HG03060 (cell line): ENCODE measurements around the gene MTHFR.
A peak's percentile ranks its signal among the peaks of the same experiment; 100 is the strongest.

Experiments
- ATAC-seq: cut with Tn5 transposase; IDR thresholded peaks from one replicate; pipeline ENCODE4 v1.9.1; 2021; ENCODE audit warnings: low read depth, moderate number of reproducible peaks; ENCODE audit not compliant: unreplicated experiment

MTHFR gene

GRCh38 chr1:11805422-11806306 is at the start of gene MTHFR, which contains the start of gene CLCN6:
Gene MTHFR, minus strand, starts transcription at chr1:11805964. Its CDS starts 2,848 bp downstream, at chr1:11803116.
Gene CLCN6, plus strand, starts transcription at chr1:11806191. Its CDS starts 72 bp downstream, at chr1:11806263.
- peak; percentile 75 for ATAC-seq

- ATAC-seq: no peak
Observed at GRCh38 chr1:11855430-11855829, 49.7 kb upstream of the MTHFR start.

- no peak for ATAC-seq
Observed at GRCh38 chr1:11854519-11854918, 48.8 kb upstream of the MTHFR start.

GRCh38 chr1:11851180-11851579 is 45.4 kb upstream of the MTHFR start:
- ATAC-seq: no peak

- no peak for ATAC-seq
Observed at GRCh38 chr1:11850156-11850555, 44.4 kb upstream of the MTHFR start.

GRCh38 chr1:11848373-11848700 is 42.6 kb upstream of the MTHFR start:
- no peak for ATAC-seq

GRCh38 chr1:11847667-11848372 is 42.1 kb upstream of the MTHFR start, which contains the start of gene NPPA:
Gene NPPA, minus strand, starts transcription at chr1:11847783. Its CDS starts 99 bp downstream, at chr1:11847684.
- ATAC-seq: no peak

- ATAC-seq: no peak
Observed at GRCh38 chr1:11845641-11846335, 40.0 kb upstream of the MTHFR start.

GRCh38 chr1:11842154-11843041 is 36.6 kb upstream of the MTHFR start:
- ATAC-seq: no peak

GRCh38 chr1:11841245-11842153 is 35.7 kb upstream of the MTHFR start:
- no peak for ATAC-seq

- ATAC-seq: no peak
Observed at GRCh38 chr1:11839727-11840705, 34.3 kb upstream of the MTHFR start.

GRCh38 chr1:11838349-11839272 is 32.8 kb upstream of the MTHFR start:
- ATAC-seq: no peak

- no peak for ATAC-seq
Observed at GRCh38 chr1:11837767-11838348, 32.1 kb upstream of the MTHFR start.

- ATAC-seq: no peak
Observed at GRCh38 chr1:11836955-11837766, 31.4 kb upstream of the MTHFR start.

- no peak for ATAC-seq
Observed at GRCh38 chr1:11835441-11836225, 29.9 kb upstream of the MTHFR start.
